NCI-H187 treated with DMSO at 0.1 percent for 48 hours (cell line): ENCODE results near the gene PDZD8.

Source experiments
- DNase-seq: peaks from one replicate; lab custom pipeline; 2025; lab: John Stamatoyannopoulos, UW

Gene PDZD8

DNA sequence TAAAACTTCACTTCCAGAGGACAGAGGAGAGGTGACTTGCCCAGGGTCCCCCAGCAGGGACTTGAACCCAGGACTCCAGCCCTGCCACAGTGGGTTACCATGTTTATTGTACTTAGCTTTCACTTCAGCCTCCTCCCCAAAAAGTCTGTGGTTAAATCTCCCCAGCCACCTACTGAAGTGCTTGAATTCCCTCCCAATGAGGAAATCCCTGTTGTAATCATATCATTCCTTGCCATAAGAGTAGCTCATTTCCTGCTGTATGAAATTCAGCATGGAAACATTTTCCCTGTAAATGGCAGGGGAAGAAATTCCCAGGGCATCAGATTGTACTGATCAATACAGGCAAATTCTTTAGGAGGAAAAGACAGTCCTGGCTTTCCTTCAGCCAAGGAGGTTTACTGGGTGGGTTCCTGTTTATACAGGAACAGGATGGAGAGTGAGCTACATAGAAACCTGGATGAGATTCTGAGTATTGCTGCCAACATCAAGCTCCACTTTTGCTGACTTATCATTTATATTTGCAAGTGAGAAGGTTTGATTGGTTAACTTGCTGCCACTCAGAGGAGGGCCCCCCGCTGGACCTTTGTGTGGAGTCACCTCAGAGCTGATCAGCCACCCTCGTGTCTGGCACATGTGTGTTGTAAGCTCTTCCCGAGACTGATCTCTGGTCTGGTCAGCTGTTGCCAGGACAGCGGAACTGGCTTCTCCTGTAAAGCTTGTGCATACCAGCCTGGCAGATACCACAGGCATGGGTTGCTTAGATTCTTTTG lies 16.4 kb upstream of the PDZD8 start:
- DNase-seq: no peak

DNA sequence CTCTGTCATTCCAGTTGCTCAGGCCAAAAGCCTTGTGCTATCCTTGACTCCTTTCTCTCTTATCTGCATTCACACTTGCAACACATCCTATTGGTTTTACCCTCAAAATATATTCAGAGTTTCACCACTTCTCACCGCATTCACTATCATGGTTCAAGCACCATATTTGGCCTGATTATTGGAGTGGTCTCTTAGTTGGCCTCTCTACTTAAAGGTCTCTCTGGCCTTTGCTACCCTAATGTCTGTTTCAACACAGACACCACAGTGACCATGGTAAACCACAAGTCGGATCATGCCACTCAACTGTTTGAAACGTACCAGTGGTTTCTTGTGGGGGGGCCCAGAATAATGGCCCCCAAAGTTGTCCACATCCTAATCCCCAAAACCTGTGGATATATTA lies 15.2 kb upstream of the PDZD8 start:
- DNase-seq: no peak

DNA sequence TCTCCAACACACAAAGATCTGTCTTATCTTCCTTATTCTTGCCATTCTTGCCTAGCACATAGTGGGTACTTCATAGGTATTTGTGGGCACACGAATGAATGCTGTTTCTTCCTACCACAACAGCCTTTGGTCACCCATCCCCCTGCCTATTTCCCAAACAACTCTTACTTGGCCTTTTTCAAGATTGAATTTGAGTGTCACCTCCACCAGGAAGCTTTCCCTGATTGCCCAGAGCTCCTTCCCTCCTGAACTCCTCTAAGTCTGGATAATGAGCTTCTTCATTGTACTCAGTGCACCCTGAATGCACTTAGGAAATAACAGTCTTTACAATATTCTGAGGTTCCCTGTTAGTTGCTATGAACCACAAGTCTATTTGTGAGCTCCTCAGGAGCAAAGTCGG lies 11.6 kb upstream of the PDZD8 start:
- no peak for DNase-seq

DNA sequence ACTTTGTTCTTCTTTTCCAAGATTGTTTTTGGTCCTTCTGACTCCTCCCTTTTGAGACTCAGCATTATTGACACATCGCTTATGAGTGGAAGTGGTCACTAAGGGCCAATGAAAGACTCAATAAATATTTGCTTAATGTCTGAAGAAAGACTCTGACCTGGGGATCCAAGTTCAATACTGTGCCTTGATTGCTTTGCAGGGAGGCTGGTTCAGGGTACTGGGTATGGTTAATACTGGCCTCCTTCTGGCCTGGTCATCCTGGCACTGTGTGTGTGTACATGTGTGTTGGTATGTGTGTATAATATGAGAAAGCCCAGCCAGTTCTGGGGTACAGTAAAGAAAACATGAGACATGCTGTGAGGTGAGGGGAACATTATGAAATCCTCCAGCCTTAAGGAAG lies 7.6 kb upstream of the PDZD8 start:
- DNase-seq: no peak

DNA sequence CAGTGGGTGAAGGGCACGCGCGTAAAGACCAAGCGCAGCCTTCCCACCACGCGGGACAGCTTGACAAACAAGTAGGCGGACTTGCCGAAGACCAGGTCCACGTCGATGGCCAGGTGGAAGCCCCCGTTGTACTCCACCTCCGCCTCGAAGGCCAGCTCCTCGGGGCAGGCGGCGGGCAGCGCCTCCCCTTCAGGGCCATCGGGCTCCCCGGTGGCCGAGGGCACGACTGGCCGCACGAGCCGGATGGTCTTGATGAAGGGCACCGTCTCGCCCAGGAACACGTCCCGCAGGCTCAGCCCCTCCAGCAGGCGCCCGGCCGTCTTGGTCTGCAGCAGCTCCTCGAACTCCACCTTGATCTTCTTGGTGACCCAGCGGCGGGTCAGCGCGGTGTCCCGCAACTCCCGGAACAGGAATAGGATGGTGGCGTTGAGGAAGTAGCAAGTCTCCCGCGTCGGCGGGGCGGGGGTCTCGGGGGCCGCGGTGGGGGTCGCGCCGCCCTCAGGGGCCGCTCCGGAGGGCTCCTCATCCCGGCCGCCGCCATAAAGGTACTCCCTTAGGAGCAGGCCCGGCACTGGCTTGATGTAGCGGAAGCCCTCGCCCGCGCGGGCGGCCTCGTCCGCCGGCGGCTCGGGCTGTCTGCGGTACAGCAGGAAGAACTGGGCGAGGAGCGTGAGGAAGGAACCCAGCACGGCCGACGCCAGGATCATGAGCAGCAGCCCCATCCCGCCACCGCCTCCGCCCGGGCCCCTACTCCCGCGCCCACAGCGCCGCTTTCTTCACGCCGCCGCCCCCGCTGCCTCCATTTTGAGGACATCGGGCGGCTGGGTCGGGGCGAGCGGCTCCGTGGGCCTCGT lies 507 bp downstream of the PDZD8 start:
- DNase-seq: no peak

DNA sequence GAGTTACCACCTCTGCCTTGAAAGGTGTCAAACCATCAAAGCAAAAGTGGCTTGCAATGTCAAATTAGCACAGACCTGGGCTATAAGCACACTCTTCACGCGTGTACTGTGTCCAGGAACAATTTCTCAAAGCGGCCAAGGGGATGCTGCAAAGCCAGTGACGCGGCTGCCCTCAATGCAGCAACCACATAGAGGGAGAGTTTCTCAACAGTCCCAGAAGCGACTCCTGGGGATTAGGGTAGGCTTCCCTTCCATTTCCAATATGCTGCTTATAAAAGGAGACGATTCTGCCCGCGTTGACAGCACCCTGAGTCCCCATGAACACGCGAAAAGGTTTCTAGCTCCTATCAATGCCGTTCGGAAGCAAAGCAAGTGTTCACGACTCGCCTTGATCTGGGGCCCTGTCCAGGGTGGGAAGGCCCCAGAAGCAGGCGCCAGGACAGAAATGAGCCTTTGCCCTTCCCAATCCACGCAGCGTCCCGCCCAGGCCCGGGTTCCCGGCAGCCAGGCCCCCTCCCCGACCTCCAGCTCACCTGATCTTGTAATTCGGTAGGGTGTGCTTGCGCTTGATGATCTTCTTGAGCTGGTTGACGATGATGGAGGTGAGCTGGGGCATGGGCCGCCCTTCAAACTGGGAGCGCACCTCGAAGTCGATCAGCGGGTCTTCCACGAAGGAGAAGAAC lies 1.3 kb downstream of the PDZD8 start:
- no peak for DNase-seq

DNA sequence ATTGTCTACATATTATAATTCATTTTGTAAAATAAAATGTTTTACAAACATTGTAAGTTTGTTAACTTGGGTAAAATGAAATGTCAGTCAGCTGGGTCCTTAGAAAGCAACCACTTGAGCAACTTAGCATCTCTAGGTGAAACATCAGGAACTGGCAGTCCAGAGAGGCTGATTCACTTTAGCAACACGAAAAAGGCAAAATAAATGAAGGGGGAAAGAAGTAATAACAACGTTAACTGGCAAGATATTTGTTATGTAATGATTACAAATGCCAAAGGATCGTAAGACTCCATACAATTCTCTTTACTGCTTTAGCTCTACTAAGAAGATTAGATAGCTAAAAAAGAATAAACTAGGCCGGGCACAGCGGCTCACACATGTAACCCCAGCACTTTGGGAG lies 5.0 kb downstream of the PDZD8 start:
- no peak for DNase-seq

DNA sequence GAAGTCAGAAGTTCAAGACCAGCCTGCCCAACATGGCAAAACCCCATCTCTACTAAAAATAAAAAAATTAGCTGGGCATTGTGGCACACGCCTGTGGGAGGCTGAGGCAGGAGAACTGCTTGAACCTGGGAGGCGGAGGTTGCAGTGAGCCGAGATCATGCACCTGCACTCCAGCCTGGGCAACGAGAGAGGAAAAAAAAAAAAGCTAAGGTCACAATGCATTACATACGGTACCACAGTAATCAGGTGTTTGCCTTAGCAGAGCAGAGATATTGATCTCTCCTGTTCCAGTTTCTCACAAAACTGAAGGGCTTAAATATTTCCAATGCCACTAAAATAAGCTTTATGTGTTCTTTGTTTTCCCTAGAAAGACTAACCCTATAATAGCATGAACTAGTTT lies 7.5 kb downstream of the PDZD8 start:
- DNase-seq: no peak

DNA sequence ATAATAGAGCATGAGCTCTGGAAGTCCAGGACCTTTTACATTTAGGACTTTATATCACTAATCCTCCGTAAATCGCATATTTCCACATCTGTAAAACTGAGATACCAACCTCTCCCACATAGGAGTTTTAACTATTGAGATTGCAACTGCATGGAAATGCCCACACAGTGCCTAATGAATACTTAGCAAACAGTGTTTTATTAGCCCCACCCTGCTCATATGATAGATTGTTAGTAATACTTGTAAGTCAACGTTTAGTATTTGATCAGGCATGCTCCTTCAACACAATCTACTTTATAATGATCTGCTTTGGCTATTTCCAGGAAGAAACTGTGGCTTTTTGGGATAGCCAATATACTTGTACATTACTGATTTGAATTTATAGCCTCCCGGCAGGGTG lies 8.5 kb downstream of the PDZD8 start:
- DNase-seq: no peak

DNA sequence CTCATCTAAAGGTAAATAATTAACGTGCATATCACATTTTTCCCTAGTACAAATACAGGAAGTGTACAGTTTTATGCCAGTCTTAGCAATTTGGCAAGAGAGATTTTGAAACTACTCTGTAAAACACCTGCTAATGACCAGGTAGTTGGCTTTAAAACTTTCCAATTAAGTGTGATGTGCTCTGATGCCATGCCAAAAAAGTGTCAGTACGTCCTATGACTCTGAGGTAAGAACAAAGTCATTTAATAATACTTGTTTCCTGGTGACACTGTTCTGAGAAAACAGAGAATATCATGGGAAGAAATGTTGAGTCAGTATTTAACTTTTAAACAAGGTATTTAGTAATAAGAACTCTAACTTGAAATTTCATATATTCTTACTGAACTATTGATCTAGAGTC lies 9.6 kb downstream of the PDZD8 start:
- DNase-seq: no peak

DNA sequence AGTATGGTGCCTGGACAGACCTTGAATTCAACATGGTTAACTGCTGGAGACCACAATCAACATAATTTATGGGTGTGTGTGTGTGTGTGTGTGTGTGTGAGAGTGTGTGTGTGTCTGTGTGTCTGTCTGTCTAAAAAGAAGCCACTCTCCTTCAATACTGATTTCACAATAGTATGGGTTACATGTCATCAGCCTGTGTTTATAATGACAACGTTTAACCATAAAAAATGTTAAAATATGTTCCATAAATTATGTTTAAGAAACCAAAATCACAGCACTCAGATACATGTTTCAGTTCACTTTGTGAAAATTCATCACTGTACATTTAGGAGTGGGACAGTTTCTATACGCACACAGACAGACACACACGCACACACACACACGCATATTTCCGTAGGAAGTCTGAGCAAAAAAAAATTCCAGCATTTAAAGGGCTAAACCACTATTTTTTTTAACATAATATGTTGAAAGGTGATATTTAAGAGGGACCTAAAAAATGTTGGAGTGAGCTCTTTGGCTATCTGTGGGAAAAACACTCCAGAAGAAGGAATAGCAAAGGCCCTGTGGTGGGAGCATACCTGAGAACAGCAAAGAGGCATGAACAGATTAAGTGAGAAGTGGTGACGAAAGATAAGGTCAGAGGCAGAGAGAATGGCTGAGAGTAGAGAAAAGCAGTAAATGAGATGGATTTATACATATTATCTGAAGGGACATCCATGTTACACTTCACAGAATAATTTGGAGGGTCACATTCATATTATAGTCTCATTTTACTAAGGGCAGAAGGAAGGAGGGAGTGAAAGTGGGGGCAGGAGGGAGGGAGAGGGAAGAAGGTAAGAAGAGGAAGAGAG lies 10.9 kb downstream of the PDZD8 start:
- DNase-seq: no peak

DNA sequence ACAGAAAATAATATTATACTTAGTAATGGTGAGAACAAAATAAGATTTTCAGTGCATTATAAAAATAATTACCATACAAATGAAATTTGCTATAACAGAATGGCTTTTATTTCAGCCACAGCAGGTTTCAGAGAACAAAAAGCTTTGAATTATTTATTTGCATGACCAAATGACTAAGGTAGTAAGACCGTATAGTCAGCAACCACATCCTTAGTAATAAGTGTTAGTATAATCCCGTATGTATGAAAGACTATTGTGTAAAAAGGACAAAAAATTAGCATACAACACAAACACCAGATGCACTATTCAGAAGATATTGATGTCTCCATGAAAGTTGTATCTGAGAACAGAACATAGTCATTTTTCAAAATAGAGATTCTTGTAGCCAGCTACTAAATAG lies 12.2 kb downstream of the PDZD8 start:
- DNase-seq: no peak

DNA sequence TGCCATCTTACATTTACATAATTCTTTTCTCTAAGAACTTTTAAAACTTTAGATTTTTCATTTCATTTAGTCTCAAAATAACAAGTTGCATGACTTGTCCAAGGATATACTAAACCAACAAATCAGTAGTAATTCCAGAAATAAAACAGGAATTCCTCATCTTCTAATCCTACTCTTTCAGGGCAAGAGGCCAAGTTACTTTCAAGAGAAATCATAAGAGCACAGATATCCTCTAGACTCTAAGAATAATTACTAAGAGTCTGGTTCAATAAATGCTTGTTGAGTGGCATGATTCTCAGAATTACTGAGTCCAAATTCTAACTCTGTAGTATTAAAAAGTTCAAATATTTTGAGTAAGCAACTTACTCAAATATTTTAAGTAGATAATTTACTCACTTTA lies 12.9 kb downstream of the PDZD8 start:
- DNase-seq: no peak

DNA sequence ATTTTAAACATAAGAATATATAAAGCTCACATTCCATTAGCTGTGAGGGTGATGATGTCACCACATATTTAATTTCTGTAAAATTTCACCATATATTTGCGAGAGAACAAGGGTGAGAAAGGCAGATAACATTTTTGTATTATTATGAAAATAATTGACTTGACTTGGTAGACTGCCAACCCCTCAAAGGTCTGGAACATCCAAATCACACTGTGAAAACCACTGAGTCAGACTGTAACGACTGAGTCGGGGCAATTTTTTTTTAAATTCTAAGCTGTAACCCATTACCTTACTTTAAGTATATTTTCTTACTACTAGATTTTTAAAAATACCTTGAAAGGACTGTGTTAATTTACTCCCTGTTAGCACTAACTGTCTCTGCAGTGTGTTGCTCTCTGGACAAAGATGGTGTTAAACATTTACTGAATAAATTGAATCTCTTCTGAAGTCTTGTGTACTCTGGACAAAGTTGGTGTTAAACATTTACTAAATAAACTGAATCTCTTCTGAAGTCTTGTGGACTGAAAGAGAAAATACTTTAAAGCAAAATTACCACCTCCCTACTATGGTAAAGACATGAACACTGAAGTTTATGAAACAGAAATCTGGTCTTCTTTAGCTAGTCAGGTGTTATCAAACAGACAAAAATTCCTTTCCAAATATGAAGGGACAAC lies 14.1 kb downstream of the PDZD8 start:
- DNase-seq: no peak

DNA sequence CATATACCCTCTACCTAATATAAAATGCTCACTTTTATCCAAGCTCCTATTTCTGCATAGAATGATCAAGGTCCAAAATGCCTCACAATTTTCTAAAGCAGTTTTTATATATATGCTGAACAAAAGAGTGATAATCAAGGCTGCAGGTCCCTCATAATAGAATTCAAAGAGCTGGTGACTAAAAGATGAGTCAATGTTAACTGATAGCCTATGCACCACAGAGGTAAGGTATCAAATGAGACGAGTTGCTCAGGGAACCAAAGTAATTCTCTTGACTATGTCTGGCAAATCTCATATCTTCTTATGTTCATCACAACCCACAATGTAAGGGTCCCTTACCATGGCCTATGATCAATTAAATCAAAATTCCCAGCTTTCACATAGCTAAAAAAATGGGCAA lies 15.2 kb downstream of the PDZD8 start:
- DNase-seq: no peak

DNA sequence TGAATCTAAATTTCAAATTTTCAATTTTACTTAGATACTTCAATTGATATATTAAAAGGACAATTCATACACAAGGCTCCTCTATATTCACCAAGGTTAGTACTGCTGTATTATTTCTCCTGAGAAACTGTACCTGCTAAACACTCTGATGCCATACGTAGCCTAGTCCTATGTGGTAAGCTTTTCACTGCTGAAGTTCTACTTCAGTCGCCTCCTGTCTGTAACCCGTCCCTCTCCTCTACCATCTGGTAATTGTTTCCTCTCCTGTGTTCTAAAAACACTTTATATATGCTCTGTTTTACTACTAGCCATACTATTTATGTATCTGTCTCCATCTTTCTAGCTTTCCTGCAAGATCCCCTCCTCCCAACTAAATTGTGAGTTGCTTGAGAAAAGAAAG lies 20.2 kb downstream of the PDZD8 start:
- no peak for DNase-seq

DNA sequence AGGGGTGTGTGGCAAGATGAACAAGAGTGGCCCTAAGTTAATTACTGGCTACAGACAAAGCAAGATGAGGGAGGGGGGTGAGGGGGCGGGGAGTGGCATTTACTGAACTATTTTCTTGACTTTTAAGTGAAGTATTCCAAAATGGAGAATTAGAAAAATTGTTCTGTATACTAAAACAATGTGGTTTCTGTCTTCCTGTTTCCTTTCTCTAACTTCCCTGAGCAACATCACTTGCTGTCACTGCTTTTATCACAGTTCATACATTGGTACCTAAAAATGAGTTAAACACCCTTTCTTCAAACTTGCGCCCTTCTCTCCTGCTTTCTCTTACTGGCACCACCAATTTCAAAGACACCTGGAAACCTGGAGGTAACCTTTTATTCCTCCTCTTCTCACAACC lies 21.6 kb downstream of the PDZD8 start:
- DNase-seq: no peak

DNA sequence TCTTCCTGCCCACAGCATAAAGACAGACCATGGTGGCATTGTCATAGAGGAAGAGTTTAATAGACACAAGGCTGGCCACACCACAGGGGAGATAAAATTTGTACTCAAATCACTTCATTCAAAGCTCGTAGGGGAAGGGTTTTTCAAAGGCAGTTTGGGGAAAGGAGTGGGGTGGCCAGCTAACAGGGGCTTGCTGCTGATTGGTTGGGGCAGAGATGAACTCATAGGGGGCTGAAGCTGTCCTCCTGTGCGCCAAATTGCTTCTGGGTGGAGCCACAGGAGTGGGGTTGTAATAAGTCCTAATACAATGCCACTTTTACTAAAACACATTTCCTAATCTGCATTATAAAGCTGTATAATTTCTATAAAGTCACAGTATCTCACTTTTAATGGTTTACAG lies 22.5 kb downstream of the PDZD8 start:
- no peak for DNase-seq

DNA sequence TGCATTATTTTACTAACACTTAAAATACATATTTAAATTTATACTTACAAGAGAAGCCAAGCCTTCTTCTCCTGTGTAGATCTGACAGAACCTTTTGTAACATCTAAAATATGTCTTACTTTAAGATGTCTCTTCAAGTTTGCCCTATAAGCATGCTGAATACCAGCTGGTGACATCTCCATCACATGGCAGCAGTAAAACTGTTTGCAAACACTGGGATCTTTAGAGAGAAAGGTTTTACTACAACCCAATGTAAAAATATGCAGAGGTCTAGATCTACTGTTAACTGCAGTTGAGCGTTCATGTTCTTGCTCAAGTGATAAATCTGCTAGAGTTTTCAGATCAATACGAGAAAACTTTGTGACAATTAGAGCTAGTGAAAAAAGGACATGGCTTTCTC lies 23.2 kb downstream of the PDZD8 start:
- no peak for DNase-seq

DNA sequence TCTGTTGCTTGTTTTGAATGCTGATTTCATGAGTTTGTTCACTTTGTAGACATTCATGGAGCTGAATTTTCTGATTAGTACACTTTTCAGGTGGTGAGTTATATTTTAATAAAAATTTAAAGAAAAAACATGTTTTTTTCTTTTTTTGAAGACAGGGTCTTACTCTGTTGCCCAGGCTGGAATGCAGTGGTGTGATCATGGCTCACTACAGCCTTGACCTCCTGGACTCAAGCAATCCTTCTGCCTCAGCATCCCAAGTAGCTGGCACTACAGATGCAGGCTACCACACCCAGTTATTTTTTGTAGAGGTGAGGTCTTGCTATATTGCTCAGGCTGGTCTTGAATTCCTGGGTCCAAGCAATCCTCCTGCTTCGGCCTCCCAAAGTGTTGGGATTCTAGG lies 23.7 kb downstream of the PDZD8 start:
- no peak for DNase-seq

DNA sequence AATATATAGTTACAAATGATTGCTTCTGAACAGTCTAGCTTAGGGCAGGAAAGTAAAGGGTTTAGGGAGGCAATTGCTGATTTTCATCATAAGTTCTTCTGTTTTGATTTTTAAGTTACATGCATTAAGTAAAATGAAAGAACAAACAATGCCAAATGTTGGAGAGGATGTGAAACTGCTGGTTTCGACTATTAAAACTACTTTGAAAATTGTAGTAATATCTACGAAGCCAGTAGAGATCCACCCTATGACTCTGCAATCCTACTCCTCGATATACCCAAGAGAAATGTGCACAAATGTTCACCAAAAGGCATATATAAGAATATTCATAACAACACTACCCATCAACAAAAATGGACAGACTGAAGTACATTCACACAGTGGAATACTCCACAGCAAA lies 24.3 kb downstream of the PDZD8 start:
- no peak for DNase-seq

DNA sequence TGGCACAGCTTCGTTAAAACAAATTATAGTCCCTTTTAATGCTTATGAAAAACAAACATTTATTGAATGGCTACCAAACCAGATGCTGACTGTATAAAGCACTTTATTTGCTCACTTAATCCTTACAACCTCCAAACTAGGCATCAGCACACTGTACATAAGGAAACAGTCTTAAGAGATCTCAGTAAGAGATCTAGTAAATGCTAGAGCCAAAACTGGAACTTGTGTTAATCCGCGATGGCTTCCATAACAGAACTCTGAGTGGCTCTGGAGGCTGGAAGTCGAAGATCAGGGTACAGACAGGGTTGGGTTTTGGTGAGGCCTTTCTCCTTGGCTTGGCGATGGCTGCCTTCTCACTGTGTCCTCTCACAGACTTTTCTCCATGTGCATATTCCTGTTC lies 27.0 kb downstream of the PDZD8 start:
- DNase-seq: no peak
